Caco-2 (cell line): ENCODE results near the gene AMN1. TPM values are rescaled to one million over a fixed set of nuclear protein-coding genes. Genes with fewer than 3 reads are reported as not detected.

ENCODE experiments used
- BruUV-seq: library from RNA; stranded (reverse); fragments of 400-500 nt; replicated peaks from 2 replicates; lab custom pipeline; 2021; lab: Mats Ljungman, UMichigan
- CTCF ChIA-PET: fragments of 300-600 bp; sonication (Branson Sonifier 250); formaldehyde crosslinking; loops from one replicate; lab custom pipeline; 2022; ENCODE audit warnings: antibody characterized with exemption; lab: Charles Lee
- POLR2A ChIA-PET: fragments of 300-600 bp; sonication (Branson Sonifier 250); formaldehyde crosslinking; loops from one replicate; lab custom pipeline; 2022; ENCODE audit warnings: antibody characterized with exemption; lab: Charles Lee
- DNase-seq, 2 experiments: peaks; one replicate each; pipeline versions ENCODE4 v3.0.0 to v3.0.0-alpha.2; 2020 to 2022
- H3K27me3 ChIP-seq: replicated peaks from 2 replicates; pipeline ENCODE4 v1.6.0; 2011; ENCODE audit warnings: low read length; ENCODE audit not compliant: control insufficient read depth, insufficient read depth
- H3K36me3 ChIP-seq: 2 replicates; pipeline ENCODE4 v1.5.1; 2011; ENCODE audit warnings: low read length; ENCODE audit not compliant: control insufficient read depth, insufficient read depth
- H3K4me1 ChIP-seq: fragments of 250-450 bp; sonication (Bioruptor Pico); 2 replicates; pipeline ENCODE4 v1.5.1; 2020; ENCODE audit warnings: mild to moderate bottlenecking
- H3K4me3 ChIP-seq: 2 replicates; pipeline ENCODE4 v1.5.1; 2011; ENCODE audit warnings: low read depth, mild to moderate bottlenecking, control low read depth, low read length
- H3K9me3 ChIP-seq: fragments of 250-450 bp; sonication (Bioruptor Pico); 2 replicates; pipeline ENCODE4 v1.5.1; 2020; ENCODE audit warnings: mild to moderate bottlenecking, moderate library complexity
- H3K27ac Mint-ChIP-seq: one replicate; pipeline ENCODE4 v1.8.0; 2022; ENCODE audit warnings: mixed read lengths; ENCODE audit not compliant: unreplicated experiment
- H3K27me3 Mint-ChIP-seq: one replicate; pipeline ENCODE4 v1.8.0; 2022; ENCODE audit warnings: mixed read lengths; ENCODE audit not compliant: insufficient read depth, unreplicated experiment
- H3K36me3 Mint-ChIP-seq: one replicate; pipeline ENCODE4 v1.8.0; 2022; ENCODE audit warnings: mild to moderate bottlenecking, mixed read lengths; ENCODE audit not compliant: insufficient read depth, unreplicated experiment
- H3K4me1 Mint-ChIP-seq: one replicate; pipeline ENCODE4 v1.8.0; 2022; ENCODE audit warnings: low read depth, mixed read lengths; ENCODE audit not compliant: unreplicated experiment
- H3K4me3 Mint-ChIP-seq: one replicate; pipeline ENCODE4 v1.8.0; 2022; ENCODE audit warnings: mild to moderate bottlenecking, moderate library complexity, mixed read lengths; ENCODE audit not compliant: unreplicated experiment
- H3K9me3 Mint-ChIP-seq: one replicate; pipeline ENCODE4 v1.8.0; 2022; ENCODE audit warnings: mixed read lengths; ENCODE audit not compliant: unreplicated experiment
- intact Hi-C: fragments of 100-400 bp; cut with micrococcal nuclease; formaldehyde crosslinking; loops from one replicate; pipeline ENCODE4 v1.10.0; 2022; ENCODE audit not compliant: unreplicated experiment
- total RNA-seq: library from RNA; stranded (reverse); gene quantifications from 2 replicates; pipeline ENCODE4 v1.2.3, GENCODE V29; 2022
- TF ChIP-seq, protein P1 (sequence below), 2 experiments: fragments of 200-600 bp in 1 of 2; IDR thresholded peaks; 1 replicate in 1 of 2; 2 replicates in 1 of 2; pipeline versions ENCODE4 v1.5.1 to v1.8.0; 2011 to 2022; ENCODE audit warnings: antibody characterized with exemption in 1 of 2, control low read depth in 1 of 2, inconsistent platforms in 1 of 2, low read depth in 1 of 2, low read length in 1 of 2, mild to moderate bottlenecking in 1 of 2, moderate library complexity in 1 of 2; ENCODE audit not compliant: insufficient read depth in 1 of 2, severe bottlenecking in 1 of 2, unreplicated experiment in 1 of 2

The AMN1 gene
- total RNA-seq, 1 experiment from 2014 or later = 6.2 TPM

DNA sequence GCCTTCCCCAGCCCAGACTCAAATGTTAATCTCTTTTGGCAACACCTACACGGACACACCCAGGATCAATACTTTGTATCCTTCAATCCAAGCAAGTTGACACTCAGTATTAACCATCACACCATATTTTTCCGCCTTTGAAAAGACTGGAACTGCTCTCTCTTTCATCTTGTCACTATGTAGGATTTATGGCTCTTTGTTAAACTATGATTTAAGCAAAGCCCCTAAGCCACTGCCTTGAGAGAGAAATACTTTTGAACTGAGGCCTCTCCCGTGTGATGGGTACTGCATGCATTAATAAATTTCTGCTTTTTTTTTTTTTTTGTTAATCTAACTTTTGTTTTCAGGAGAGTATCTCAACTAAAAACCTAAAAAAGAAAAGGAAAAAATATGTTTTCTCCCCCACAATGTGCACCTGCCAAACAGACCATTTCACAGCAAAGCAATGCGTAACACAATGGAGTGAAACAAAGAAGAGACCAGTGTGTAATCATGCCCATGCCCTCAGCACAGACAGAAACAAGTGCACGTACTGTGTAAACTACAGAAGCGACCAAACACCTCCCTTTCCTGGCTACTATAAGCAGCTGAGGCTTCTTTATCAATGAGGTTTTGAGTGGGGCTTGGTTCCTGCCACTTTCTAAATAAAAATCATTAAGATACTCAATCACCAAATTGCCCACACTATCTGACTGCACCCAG lies 97.6 kb downstream of the AMN1 start:
- POLR2A ChIA-PET = no interaction called here
- Mint-ChIP-seq H3K27ac (no peak overlapping the region), H3K27me3 (no peaks in the 10 kb centered on the region), H3K36me3 (no peaks in the 10 kb centered on the region), H3K4me3 (no peak overlapping the region), H3K4me1 (peaks cover 14% of the 10 kb centered on the region), H3K9me3 (no peaks in the 10 kb centered on the region)
- CTCF ChIA-PET = no interaction called here
- no peaks in the 10 kb centered on the region for H3K9me3 ChIP-seq
- TF ChIP-seq, protein P1, sequence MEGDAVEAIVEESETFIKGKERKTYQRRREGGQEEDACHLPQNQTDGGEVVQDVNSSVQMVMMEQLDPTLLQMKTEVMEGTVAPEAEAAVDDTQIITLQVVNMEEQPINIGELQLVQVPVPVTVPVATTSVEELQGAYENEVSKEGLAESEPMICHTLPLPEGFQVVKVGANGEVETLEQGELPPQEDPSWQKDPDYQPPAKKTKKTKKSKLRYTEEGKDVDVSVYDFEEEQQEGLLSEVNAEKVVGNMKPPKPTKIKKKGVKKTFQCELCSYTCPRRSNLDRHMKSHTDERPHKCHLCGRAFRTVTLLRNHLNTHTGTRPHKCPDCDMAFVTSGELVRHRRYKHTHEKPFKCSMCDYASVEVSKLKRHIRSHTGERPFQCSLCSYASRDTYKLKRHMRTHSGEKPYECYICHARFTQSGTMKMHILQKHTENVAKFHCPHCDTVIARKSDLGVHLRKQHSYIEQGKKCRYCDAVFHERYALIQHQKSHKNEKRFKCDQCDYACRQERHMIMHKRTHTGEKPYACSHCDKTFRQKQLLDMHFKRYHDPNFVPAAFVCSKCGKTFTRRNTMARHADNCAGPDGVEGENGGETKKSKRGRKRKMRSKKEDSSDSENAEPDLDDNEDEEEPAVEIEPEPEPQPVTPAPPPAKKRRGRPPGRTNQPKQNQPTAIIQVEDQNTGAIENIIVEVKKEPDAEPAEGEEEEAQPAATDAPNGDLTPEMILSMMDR (IDR thresholded peaks at IDR 0.05; ENCODE audit: insufficient read depth in 1 of 2, low read depth in 1 of 2, low read length in 1 of 2, severe bottlenecking in 1 of 2, unreplicated experiment in 1 of 2) = no peak
- DNase-seq = peak in 1 of 2 experiments; percentile 1
- BruUV-seq = no TSS peak
- no peak overlapping the region for H3K4me3 ChIP-seq
- H3K27me3 ChIP-seq = no peaks in the 10 kb centered on the region
- H3K4me1 ChIP-seq = no peaks in the 10 kb centered on the region
- no peaks in the 10 kb centered on the region for H3K36me3 ChIP-seq
- intact Hi-C loops = no loop called here

DNA sequence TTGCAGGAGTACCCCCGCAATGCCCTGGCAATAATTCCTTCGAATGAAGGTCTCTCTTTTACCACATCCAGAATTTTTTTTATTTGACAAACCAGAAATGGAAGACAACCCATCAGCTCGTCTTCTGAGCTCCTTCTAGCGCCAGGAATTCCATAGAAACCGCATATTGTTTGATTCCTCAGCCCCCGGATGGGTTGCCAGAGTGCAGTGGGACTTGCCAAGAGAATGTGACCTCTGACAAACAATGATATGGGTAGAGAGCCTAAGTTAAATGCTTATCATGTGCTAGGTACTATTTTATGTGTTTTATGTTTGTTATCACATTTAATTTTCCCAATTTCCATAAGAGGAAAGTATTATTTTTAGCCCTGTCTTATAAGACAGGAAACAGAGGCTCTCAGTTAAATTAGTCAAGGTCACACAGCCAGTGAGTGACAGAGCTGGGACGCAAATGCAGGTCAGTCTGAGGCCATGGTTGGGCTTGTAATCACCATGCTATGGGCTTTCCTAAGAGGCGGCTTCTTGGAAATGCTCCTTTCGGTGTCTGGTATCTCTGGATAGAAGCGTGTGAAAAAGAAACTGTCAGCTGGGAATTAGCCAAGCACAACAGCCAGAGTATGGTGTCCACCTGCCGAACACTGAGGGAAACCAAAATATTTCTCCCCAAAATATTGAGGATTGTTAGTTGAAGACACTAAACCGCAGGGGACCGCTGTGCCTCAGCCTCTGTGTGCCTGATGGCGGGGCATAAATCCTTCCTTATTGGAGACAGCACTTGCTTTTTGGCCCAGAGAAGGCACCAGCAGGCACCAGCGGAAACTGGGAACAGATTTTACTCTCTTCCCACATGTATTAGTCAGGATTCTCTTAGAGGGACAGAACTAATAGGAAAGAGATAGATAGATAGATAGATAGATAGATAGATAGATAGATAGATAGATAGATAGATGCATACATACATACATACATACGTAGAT lies 98.8 kb downstream of the AMN1 start:
- Histone ChIP-seq H3K4me1 (no peaks in the 10 kb centered on the region), H3K36me3 (no peaks in the 10 kb centered on the region), H3K4me3 (no peak overlapping the region), H3K9me3 (no peaks in the 10 kb centered on the region), H3K27me3 (no peaks in the 10 kb centered on the region)
- Mint-ChIP-seq H3K27me3 (no peaks in the 10 kb centered on the region), H3K9me3 (no peaks in the 10 kb centered on the region), H3K4me3 (no peak overlapping the region), H3K27ac (no peak overlapping the region), H3K36me3 (no peaks in the 10 kb centered on the region), H3K4me1 (peaks cover 12% of the 10 kb centered on the region)
- TF ChIP-seq, protein P1 (IDR thresholded peaks at IDR 0.05; ENCODE audit: insufficient read depth in 1 of 2, low read depth in 1 of 2, low read length in 1 of 2, severe bottlenecking in 1 of 2, unreplicated experiment in 1 of 2) = no peak
- BruUV-seq = no TSS peak
- ChIA-PET POLR2A (no interaction called here), CTCF (no interaction called here)
- DNase-seq = peak in 1 of 2 experiments; percentile 9
- intact Hi-C loops = no loop called here

DNA sequence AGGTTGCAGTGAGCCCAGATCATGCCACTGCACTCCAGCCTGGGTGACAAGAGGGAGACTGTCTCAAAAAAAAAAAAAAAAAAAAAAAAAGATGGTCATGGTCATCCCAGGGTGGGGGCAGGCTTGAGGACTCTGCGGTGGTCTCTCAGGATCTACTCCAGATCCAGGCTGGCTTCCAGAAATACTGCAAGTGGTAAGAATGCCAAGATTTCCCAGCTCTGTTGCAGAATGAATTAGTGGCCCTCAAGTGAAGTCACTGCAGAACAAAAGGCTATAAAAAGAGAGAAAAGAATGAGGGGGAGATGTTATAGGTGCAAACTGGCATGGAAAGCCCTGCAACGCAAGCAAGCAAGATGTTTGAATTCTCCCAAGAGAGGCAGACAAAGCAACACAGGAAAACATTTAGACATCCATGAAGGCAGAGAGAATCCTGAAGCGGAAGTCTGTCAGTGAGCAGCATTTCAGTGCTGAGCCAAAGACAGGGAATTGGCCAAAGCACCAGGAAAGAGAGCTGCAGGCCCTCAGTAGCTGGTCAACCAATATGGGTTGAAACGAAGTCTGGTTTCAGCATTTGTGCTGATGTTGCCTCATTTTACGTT lies 101.3 kb downstream of the AMN1 start:
- ChIA-PET CTCF (interaction anchor here (0.6 kb wide), 1 partner anchor 395 kb away, joined by 4 read pairs; no protein-coding TSS in a partner anchor), POLR2A (interaction anchor here (0.7 kb wide), 1 partner anchor 257 kb away, joined by 7 read pairs; no protein-coding TSS in a partner anchor)
- H3K4me3 ChIP-seq = no peak overlapping the region
- no peak for DNase-seq
- no peaks in the 10 kb centered on the region for H3K27me3 ChIP-seq
- no peaks in the 10 kb centered on the region for H3K36me3 ChIP-seq
- Mint-ChIP-seq H3K4me1 (peaks cover 12% of the 10 kb centered on the region), H3K9me3 (no peaks in the 10 kb centered on the region), H3K27me3 (no peaks in the 10 kb centered on the region), H3K4me3 (no peak overlapping the region), H3K27ac (no peak overlapping the region), H3K36me3 (no peaks in the 10 kb centered on the region)
- BruUV-seq = no TSS peak
- H3K4me1 ChIP-seq = no peaks in the 10 kb centered on the region
- H3K9me3 ChIP-seq = no peaks in the 10 kb centered on the region
- TF ChIP-seq, protein P1 (IDR thresholded peaks at IDR 0.05; ENCODE audit: insufficient read depth in 1 of 2, low read depth in 1 of 2, low read length in 1 of 2, severe bottlenecking in 1 of 2, unreplicated experiment in 1 of 2) = no peak
- intact Hi-C loops = no loop called here
